Right atrium auricular region (tissue), 2 donors: Measurements from ENCODE around the gene CDH26. TPM values are rescaled to one million over a fixed set of nuclear protein-coding genes. Genes with fewer than 3 reads are reported as not detected.

Source experiments
- DNase-seq: peaks from one replicate; pipeline ENCODE4 v3.0.0-alpha.2; 2019; ENCODE audit warnings: low spot score
- H3K27ac ChIP-seq, 2 donors: fragments of 200-600 bp; sonication (generic); 1 replicate in 1 of 2; 2 replicates in 1 of 2; pipeline ENCODE4 v1.5.1; 2016 to 2019
- H3K27me3 ChIP-seq, 2 donors: fragments of 200-600 bp; sonication (generic); one replicate each; pipeline versions ENCODE4 v1.5.1 to v1.6.0; 2017 to 2019
- H3K36me3 ChIP-seq: fragments of 200-600 bp; sonication (generic); one replicate; pipeline ENCODE4 v1.5.1; 2016
- H3K4me1 ChIP-seq, 2 donors: fragments of 200-600 bp; sonication (generic); one replicate each; pipeline versions ENCODE4 v1.5.1 to v1.6.0; 2017 to 2019
- H3K4me3 ChIP-seq, 2 donors: fragments of 200-600 bp; sonication (generic); 1 replicate in 1 of 2; 2 replicates in 1 of 2; pipeline ENCODE4 v1.5.1; 2017 to 2019; ENCODE audit warnings: mild to moderate bottlenecking in 1 of 2, moderate library complexity in 1 of 2
- H3K9me3 ChIP-seq, 2 donors: fragments of 200-600 bp; sonication (generic); one replicate each; pipeline ENCODE4 v1.5.1; 2019
- CTCF ChIP-seq, 2 donors: fragments of 200-600 bp; sonication (generic); IDR thresholded peaks; one replicate each; pipeline ENCODE4 v1.5.1; 2019; ENCODE audit warnings: antibody characterized with exemption in 2 of 2
- total RNA-seq, 2 donors: library from RNA; depleted of rRNA; stranded (reverse); fragments of >200 nt; gene quantifications; one replicate each; pipeline ENCODE4 v1.1.0, GENCODE V29; 2016

The CDH26 gene
- total RNA-seq, 2 donors from 2014 or later = 0.43 to 1.3 TPM

- no peak for DNase-seq
- no peaks in the 10 kb centered on the region for H3K36me3 ChIP-seq
- TF ChIP-seq CTCF (IDR thresholded peaks at IDR 0.05) = no peak
- H3K4me1 ChIP-seq = no peaks in the 10 kb centered on the region
- H3K4me3 ChIP-seq = no peak overlapping the region
- no peak overlapping the region for H3K27ac ChIP-seq
- no peaks in the 10 kb centered on the region for H3K27me3 ChIP-seq
- H3K9me3 ChIP-seq = peaks cover 0 to 3% of the 10 kb centered on the region in 2 donors
Observed at GRCh38 chr20:60021104-60021503, 62.9 kb downstream of the CDH26 start.

DNA sequence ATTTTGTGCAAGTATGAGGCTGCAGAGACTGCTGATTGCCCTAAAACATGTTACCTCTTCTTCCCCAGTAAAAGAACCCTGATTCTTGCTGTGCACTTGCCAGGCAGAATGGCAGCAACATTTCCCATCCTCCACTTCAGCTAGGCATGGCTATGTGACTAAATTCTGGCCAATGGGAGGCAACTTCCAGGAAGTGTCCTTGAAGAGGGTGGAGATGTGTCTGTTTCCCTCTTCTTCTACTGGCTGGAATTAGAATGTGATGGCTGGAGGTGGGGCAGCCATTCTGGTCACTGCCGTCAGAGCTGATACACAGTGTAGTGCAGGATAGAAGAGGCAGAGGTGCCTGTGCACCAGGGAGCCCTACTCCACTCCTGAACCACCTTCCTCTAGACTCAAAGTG lies 64.6 kb downstream of the CDH26 start:
- DNase-seq = no peak
- Histone ChIP-seq H3K36me3 (no peaks in the 10 kb centered on the region), H3K27me3 (no peaks in the 10 kb centered on the region), H3K4me3 (no peak overlapping the region), H3K27ac (no peak overlapping the region), H3K9me3 (no peaks in the 10 kb centered on the region), H3K4me1 (no peaks in the 10 kb centered on the region)
- TF ChIP-seq CTCF (IDR thresholded peaks at IDR 0.05) = no peak

DNA sequence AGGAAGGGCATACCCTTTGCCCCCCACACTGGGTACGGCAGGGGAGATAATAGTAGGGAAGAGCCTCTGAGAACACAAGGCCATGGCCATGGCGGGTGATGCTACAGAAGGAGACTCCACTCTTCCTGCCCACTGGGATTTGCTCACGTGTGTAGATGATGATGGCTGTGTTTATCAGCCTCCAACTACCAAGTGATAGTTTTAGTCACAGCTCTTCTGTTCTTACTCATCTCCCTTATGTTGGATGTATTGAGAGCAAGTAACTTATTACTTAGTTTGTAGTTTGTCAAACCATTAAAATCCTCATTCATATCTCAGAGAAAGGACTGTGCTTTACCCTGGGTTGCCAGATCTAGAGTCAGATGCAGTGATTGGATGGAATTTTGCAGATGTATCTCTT lies 66.0 kb downstream of the CDH26 start:
- TF ChIP-seq CTCF (IDR thresholded peaks at IDR 0.05) = no peak
- H3K9me3 ChIP-seq = no peaks in the 10 kb centered on the region
- no peaks in the 10 kb centered on the region for H3K36me3 ChIP-seq
- H3K4me1 ChIP-seq = no peaks in the 10 kb centered on the region
- no peaks in the 10 kb centered on the region for H3K27me3 ChIP-seq
- no peak for DNase-seq
- no peak overlapping the region for H3K27ac ChIP-seq
- H3K4me3 ChIP-seq = no peak overlapping the region

GRCh38 chr20:60024801-60025200 lies 66.6 kb downstream of the CDH26 start:
- H3K4me3 ChIP-seq = no peak overlapping the region
- H3K27me3 ChIP-seq = no peaks in the 10 kb centered on the region
- no peaks in the 10 kb centered on the region for H3K36me3 ChIP-seq
- no peak overlapping the region for H3K27ac ChIP-seq
- no peaks in the 10 kb centered on the region for H3K9me3 ChIP-seq
- no peak for TF ChIP-seq CTCF (IDR thresholded peaks at IDR 0.05)
- H3K4me1 ChIP-seq = no peaks in the 10 kb centered on the region
- DNase-seq = no peak

DNA sequence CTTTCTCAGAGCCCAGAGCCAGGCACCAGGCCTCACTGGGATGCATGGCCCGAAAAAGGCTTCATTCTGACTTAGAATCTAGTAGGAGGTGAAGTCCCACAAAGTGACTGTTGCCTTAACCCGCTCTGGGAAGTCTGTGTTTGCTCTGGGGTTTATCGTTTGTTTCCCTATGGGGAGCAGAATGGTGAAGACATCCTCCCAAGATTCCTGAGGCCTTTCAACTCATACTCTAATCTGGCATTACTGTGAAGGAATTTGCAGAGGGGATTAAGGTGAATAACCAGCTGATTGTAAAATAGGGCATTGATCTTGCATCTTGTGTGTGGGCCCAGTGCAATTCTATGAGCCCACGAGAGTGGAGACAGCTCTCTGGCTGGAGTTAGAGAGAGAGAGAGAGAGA lies 67.8 kb downstream of the CDH26 start:
- H3K27me3 ChIP-seq = no peaks in the 10 kb centered on the region
- H3K4me3 ChIP-seq = no peak overlapping the region
- no peaks in the 10 kb centered on the region for H3K4me1 ChIP-seq
- H3K9me3 ChIP-seq = no peaks in the 10 kb centered on the region
- no peaks in the 10 kb centered on the region for H3K36me3 ChIP-seq
- TF ChIP-seq CTCF (IDR thresholded peaks at IDR 0.05) = no peak
- no peak overlapping the region for H3K27ac ChIP-seq
- no peak for DNase-seq

DNA sequence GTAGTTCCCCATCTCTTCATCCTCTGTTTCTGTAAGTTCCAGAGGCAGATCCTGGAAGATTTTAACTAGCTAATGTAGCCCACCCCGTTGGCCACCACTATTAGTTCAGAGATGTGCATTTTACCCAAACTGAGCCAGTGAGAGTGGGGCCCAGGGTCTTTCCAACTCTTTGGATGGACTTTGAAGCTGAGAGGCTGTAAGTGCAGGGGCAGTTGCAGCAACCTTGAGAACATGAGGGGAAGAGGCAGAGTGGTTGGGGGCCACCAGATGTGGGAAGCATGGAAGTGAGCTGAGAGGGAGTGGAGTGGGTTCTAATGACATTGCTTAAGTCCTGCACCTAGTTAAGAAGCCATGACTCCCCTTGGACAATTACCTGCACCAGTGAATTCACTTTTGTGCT lies 72.2 kb downstream of the CDH26 start:
- no peak overlapping the region for H3K27ac ChIP-seq

More for the DNA sequence above, 72.2 kb downstream of the CDH26 start:
- no peak for TF ChIP-seq CTCF (IDR thresholded peaks at IDR 0.05)
- H3K9me3 ChIP-seq = no peaks in the 10 kb centered on the region
- H3K4me3 ChIP-seq = no peak overlapping the region
- H3K27me3 ChIP-seq = no peaks in the 10 kb centered on the region
- no peaks in the 10 kb centered on the region for H3K36me3 ChIP-seq
- peak; percentile 50 for DNase-seq
- H3K4me1 ChIP-seq = peaks cover 0 to 18% of the 10 kb centered on the region in 2 donors
